GDM1 (cell line): Measurements from ENCODE around the gene SRRM3.
"Not testable (repeated sequence)": the region's sequence is repeated elsewhere in the genome, so short reads cannot be mapped to it uniquely, and the experiment has no call there.

Source experiments
- DNase-seq: peaks from one replicate; lab custom pipeline; 2025; lab: John Stamatoyannopoulos, UW

The SRRM3 gene

DNA sequence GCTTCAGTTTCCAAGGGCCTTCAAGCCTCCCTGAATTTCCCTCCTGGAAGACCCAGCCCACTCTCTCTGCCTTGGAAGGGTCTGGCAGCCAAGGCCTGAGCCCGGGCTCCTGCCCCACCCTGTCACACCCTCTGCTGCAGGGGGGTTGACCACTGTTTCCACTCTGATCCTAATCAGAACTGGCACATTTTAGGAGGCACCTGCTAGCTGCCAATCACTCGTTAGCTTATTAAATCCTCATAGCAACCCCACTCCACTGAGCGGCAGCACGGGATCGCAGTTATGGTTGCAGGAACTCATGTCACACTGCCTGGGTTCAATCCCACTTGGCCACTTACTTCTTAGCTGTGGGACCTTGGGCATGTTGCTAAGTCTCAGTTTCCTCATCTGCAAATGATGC lies 113.7 kb downstream of the SRRM3 start:
- DNase-seq, result no peak

GRCh38 chr7:76316984-76317781 lies 115.5 kb downstream of the SRRM3 start:
- DNase-seq, result no peak

GRCh38 chr7:76317782-76318487 lies 116.2 kb downstream of the SRRM3 start:
- peak; percentile 92 for DNase-seq

DNA sequence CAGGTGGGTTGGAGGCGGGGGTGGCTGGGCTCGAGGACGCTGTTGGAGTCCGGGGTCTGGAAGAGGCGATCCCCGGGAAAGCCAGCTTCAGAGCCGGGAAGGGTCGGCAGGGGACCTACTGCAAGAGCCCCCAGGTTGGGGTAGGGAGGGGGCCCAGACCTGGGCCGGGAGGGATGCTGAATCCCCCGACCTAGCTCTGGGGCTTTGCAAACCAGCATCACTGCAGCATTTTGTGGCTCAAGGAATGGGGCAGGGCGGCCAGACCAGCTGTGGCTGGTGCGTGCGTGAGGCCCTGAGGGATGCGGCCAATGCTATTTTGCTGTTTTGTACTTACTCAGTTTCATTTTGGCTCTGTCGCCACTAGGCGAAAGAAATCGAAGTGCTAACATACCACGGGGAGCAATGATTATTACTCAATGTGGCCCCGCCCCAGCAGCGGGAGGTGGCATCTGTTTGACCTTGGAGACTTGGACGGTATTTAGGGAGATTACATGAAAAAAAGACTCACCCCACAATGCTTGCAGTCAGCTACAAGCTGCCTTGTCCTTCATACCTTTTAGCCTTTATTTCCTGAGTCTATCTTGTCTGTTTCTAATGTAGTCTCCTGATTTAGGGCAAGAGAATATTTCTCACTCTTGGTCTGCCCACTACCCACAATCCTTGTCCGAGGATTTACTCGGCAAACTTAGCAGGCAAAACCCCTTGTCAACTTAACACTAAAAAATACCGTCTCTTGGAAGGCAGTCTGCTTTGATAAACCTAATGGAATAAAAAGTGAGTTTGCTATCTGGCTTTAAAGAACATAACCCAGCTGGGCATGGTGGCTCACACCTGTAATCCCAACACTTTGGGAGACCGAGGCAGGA lies 117.0 kb downstream of the SRRM3 start:
- DNase-seq, result peak; percentile 30

DNA sequence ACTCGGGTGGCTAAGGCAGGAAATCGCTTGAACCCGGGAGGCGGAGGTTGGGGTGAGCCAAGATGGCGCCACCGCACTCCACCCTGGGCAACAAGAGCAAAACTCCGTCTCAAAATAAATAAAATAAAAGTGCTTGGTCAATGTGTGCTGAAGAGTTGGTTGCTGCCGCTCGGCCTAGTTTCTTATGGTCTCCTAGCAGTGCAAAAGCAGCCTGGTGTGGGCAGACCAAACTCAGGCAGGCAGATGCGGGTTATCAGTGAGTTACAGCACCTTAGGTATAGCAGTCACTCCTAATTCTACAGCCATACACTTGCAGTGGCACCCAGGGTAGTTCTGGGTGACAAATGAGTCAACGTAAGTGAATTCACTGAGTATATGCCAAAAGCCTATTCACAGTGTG lies 123.4 kb downstream of the SRRM3 start:
- no peak for DNase-seq

GRCh38 chr7:76325811-76326210 lies 124.1 kb downstream of the SRRM3 start:
- no peak for DNase-seq

DNA sequence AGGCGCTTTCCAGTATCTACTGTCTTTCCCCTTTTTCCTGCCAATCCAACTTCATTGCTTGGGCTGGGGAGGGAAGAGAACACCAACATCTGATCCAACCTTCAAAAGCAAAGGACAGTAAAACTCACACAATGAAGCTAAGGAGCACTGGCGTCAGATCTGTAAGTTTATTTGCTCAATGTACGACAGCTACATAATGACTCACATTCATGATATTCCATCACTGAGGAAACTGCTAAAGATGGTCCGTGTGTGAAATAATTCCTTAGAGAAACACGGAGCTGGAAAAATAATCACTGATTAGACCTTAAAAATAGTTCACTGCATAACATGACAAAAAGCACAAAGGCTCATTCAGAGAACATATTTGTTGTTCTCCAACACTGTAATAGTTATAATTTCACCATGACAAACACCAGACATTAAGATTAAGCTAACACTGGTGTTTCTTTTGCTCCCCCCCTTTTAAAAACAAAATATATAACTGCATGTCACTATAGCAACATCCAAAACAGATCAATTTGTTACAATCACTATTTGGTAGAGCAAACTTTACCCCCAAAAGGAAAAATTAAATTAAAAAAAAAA lies 125.0 kb downstream of the SRRM3 start:
- no peak for DNase-seq

DNA sequence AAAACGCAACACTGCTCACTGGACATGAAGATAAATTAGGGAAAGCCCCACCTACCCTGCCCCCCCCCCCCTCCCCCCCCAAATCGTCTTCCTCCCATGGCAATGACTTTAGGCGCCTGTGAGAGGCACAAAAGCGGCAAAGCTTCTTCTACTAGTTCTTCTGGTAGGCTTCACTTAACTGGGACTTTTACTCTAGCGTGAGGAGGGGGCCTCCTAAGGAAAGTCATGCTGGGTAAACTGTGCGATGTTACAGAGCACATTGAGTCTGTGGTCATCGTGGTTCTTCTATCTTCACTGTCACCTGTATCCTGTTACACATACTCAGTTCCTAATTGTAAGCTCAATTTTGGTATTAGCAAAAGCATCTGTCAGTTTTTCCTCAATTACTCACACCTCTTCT lies 125.9 kb downstream of the SRRM3 start:
- peak; percentile 61 for DNase-seq

- DNase-seq, result no peak
Observed at GRCh38 chr7:76328389-76328788, 126.7 kb downstream of the SRRM3 start.

- DNase-seq, result no peak
Observed at GRCh38 chr7:76329479-76329878, 127.8 kb downstream of the SRRM3 start.

GRCh38 chr7:76330261-76330660 lies 128.6 kb downstream of the SRRM3 start:
- DNase-seq, result no peak

DNA sequence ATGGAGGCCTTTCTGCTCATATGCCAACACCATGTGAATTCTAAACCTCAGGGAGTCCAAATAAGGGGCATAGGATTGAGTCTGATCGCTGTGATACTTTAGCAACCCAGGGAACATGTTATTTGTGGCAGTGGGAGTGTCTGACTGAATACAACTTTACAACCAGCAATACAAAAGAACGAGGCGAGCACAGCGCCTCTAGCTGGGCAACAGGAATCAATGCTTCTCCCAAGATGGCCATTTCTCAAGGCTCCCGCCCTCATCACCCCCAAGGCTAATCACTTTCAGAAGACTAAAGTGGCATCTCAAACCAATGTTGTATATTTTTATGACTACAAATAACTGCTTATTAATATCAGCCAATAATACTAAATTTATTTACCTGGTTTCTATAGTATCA lies 129.0 kb downstream of the SRRM3 start:
- DNase-seq, result no peak

DNA sequence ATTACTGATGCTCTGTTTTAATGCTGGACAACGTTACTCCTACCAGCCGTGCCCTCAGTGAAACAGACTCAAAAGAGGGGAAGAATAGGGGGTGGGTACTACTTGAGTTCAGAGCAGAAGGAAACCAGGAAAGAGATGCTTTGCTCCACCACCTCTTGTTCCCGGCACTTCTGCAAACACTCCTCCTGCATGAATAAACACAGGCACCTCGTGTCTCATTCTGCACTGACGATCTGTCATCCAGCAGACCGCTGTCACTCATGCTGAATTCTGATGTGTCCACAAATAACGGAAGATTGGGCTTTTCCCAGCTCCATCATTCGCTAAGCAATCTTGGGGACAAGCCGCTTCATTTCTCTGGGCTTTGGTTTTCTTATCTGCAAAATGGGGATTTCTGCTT lies 130.4 kb downstream of the SRRM3 start:
- DNase-seq, result no peak

DNA sequence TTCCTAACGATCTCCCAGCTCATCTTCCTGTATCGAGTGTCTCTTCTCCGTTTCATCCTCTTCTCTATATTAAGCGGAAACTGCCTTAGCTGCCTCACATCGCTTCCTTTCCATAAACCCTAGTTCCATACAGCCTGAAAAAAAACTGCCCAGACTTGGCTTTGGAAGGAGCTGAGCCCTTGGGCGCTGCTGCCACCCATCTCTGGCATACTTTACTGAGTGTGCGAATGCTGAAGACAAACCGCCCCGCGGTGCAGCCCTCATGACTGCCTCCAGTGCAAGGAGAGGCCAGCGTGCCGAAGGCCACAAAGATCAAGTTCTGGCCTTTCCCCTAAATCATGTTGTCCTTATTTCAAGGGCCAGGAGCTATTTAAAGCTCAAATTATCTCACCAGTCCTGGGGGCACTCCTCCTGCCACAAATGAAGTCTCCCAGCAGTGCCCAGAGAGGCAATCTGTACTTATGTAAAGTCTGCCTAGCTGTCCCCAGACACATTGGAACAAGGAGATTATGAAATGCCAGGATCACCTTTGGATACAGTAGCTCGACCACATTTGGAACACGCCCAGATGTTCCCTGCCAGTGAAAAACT lies 131.9 kb downstream of the SRRM3 start:
- no peak for DNase-seq

- DNase-seq, result no peak
Observed at GRCh38 chr7:76334320-76334967, 132.7 kb downstream of the SRRM3 start.

DNA sequence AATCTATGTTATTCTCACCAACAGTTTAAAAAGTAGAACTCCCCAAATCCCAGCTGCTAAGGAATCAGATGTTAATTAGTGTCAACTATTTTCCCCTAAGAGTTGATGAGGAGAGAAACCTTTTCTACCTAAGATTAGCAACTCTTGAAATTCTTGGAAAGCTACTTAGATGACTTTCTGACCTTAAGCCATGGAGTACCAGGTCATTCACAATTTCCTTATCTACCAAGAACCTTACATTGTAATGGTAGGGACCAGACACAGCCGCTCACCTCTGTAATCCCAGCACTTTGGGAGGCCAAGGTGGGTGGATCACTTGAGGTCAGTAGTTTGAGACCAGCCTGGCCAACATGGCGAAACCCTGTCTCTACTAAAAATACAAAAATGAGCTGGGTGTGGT lies 133.7 kb downstream of the SRRM3 start:
- not testable (repeated sequence) for DNase-seq

DNA sequence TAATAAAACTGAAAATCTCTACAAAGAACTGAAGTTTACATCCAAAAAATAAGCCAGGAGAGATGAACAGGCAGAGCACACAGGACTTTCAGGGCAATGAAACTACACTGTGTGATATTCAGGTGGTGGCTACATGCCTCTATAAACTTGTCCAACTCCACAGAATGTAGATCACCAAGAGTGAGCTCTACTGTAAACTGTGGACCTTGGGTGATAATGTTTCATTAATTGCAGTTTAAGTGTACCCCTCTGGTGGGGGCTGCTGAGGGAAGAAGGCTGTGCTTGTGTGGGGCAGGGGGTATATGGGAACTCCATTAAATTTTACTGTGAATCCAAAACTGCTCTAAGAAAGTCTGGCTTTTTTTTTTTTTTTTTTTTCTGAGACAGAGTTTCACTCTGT lies 134.4 kb downstream of the SRRM3 start:
- no peak for DNase-seq
